NCI-H1048 (cell line): Measurements from ENCODE around the gene RINT1.
"Not testable (repeated sequence)": the region's sequence is repeated elsewhere in the genome, so short reads cannot be mapped to it uniquely, and the experiment has no call there.

Source experiments
- DNase-seq: peaks from one replicate; lab custom pipeline; 2025; lab: John Stamatoyannopoulos, UW

RINT1 gene

GRCh38 chr7:105531792-105532671, at the start of gene RINT1:
Gene RINT1, plus strand, starts transcription at chr7:105532201. Its CDS starts 115 bp downstream, at chr7:105532316.
- peak; percentile 82 for DNase-seq

GRCh38 chr7:105487579-105488571, 44.1 kb upstream of the RINT1 start:
- no peak for DNase-seq

DNA sequence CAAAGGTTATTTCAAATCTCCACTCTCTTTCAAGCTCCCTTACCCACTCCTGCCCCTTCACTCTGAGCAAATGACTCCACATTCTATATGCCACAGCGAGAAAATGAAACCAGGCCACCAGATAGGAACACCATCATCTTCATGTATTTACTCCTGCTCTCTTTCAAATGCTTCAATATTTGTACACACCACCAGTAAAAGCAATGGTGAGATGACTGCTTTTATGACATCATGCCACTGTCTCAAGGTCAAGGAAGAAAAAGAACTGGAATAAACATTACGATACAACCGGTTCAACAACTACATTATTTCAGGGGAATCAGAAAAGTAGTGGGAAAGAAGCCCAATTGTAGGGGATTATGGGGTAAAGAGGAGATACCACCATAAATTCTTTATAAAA, 42.6 kb upstream of the RINT1 start:
- DNase-seq, result no peak

GRCh38 chr7:105493196-105493922, 38.6 kb upstream of the RINT1 start:
- no peak for DNase-seq

GRCh38 chr7:105493923-105494315, 38.1 kb upstream of the RINT1 start:
- DNase-seq, result no peak

DNA sequence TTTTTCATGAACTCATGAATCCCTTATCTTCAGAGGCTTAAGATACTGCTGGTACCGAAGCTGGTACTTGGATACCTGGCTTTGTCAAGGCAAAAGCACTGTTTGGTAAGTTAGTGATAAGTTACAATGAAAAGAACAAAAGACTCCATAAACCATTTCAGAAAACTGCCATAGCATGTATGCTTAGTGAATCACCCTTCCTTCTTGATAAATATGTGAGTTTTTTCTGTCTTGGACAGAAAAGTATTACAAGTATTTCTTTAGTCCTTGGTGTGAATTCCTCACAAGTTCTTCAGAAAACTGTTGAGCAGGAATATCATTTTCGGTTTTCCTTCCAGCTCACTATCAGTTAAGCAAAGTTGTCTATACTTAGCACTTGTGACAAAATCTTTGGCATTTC, 35.5 kb upstream of the RINT1 start:
- no peak for DNase-seq

DNA sequence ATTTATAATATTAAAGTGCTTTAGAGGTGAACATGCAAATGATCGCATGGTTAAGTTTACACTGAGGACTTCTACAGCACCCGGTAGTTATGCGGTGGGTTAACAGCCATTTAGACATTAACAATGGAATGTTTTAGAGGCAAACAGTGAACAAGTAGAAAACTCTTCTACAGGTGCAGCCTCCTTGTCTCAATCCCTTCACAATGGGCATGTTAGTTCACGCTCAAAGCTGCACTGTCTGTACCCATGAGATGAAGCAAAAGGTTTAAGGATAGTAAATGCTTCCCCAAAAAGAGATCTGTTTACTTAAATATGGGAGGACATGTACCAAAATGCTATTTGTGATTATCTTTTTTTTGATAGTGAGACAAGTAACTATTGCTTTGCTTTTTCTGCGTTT, 35.0 kb upstream of the RINT1 start:
- DNase-seq, result no peak

DNA sequence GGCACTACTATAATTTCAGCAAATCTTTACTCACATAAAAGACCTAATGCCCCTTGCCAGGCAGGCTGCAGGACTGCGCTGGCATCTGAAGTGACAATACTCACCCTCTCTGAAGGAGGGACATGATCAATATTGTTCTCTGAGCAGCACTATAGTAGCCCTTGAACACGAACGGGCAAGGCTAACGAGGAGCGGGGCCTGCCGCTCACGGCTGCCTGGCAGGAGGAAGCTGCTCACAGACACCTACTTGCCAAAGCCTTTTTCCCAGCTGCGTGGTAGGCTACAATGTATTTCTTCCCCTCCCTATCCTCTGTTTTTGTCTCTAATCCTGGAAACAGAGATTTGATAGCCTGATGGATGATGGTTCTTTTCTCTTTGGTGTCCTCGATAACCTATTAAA, 29.8 kb upstream of the RINT1 start:
- no peak for DNase-seq

- no peak for DNase-seq
Measured at GRCh38 chr7:105512415-105512814, 19.6 kb upstream of the RINT1 start.

DNA sequence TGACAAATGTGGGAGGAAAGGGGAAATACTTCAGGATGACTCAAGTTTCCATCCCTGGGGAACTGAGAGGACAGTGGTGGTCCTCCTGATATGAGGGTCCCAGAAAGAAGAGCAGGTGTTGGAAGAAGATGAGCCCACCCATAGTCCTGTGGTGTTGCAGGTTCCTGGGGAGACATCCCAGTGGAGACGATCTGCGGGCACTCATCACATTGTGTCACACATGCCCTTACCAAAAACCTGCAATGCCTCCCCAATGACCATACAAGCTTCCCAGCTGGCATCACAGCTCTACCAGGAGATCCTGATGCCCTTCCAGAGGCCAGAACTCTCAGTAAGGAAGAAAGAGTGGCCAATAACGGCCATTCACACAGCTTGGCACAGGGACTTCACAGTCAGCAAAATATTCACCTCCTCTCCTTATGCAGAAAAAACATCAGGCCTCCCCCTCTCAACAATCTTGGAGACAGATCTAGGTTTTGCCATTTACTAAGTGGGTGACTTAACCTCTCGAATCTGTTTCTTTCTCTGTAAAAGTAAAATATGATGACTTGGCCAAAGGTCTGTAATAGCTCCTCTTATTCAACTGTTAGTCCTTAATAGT, 19.0 kb upstream of the RINT1 start:
- no peak for DNase-seq

DNA sequence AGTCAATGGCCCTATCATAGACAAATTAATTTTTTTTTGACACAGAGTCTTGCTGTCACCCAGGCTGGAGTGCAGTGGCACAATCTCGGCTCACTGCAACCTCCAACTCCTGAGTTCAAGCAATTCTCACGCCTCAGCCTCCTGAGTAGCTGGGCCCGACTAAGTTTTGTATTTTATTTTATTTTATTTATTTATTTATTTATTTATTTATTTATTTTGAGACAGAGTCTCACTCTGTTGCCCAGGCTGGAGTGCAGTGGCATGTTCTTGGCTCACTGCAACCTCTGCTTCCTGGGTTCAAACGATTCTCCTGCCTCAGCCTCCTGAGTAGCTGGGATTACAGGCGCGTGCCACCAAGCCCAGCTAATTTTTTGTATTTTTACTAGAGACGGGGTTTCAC, 16.4 kb upstream of the RINT1 start:
- not testable (repeated sequence) for DNase-seq

DNA sequence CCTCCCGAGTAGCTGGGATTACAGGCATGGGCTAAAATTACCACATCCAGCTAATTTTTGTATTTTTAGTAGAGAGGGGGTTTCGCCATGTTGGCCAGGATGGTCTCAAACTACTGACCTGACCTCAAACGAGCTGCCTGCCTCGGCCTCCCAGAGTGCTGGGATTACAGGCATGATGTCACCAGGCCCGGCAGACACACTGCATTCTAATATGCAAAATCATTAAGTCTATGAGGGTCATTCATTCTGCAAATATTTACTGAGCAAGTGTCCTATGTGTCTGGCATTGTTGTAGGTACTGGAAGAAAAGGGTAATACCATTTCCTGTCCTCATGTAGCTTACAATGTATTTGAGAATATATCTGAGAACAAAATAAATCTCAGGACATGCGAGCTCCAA, 12.6 kb upstream of the RINT1 start:
- no peak for DNase-seq

DNA sequence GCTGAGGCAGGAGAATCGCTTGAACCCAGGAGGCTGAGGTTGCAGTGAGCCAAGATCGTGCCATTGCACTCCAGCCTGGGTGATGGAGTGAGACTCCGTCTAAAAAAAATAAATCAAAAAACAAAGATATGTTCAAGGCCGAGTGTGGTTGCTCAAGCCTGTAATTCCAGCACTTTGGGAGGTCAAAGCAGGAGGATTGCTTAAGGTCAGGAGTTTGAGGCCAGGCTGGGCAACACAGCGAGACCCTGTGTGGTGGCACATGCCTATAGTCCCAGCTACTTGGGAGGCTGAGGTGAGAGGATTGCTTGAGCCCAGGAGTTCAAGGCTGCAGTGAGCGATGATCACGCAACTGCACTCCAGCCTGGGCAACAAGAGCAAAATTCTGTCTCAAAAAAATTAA, 11.4 kb upstream of the RINT1 start:
- not testable (repeated sequence) for DNase-seq

DNA sequence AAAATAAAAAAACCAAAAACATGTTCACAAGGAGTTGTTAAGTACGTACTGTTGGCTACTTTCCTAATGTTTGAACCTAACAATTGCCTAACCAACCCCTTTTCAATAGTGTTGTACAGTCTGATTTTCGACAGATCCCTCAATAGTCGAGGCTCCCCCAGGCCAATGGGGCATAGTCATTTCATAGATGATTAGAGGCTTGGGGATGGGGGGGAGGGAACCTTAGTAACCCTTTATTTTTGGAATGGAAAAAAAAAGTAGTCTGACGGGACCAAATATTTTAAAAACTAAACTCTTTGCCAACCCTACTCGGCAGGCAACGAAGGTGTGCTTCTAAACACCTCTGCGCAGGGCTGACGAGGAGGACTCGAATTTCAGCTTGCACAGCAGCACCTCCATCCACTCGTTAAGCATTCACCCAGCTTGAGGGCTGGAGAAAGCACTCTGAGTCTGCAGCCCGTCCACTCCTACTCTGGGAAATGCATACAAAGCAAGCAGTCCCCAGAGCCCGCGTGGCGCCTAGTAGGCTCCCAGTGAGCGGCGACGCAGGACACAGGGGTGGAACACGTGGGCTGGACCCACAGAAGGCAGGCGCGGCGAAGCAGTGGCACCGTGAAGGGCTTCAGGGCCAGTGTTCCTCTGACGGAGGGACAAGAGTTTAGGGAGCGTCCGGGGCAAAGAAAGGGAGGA, 10.8 kb upstream of the RINT1 start:
- DNase-seq, result no peak

- peak; percentile 72 for DNase-seq
Measured at GRCh38 chr7:105521717-105522463, 10.1 kb upstream of the RINT1 start, which contains the start of gene PUS7. Gene PUS7, minus strand, starts transcription at chr7:105522271. Its CDS starts 13,759 bp downstream, at chr7:105508512.

DNA sequence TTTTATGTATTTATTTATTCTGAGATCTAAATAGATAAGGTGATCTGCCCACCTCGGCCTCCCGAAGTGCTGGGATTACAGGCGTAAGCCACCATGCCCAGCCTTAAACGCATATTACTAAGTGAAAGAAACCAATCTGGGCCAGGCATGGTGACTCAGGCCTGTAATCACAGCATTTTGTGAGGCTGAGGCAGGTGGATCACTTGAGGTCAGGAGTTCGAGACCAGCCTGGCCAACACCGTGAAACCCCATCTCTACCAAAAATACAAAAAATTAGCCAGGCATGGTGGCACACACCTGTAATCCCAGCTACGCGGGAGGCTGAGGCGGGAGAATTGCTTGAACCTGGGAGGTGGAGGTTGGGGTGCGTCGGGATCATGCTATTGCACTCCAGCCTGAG, 7.6 kb upstream of the RINT1 start:
- not testable (repeated sequence) for DNase-seq

DNA sequence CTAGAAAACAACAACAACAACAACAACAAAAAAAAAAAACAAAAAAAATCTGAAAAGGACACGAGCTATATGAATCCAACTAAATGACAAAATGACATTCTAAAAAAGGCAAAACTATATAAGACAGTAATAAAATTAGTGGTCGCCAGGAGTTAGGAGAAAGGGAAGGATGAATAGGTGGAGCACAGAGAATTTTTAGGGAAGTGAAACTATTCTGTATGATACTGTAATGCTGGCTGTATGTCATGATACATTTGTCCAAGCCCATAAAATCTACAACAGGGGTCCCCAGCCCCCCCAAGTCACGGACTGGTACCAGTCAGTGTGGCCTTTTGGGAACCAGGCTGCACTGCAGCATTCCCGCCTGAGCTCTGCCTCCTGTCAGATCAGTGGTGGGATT, 7.2 kb upstream of the RINT1 start:
- no peak for DNase-seq

DNA sequence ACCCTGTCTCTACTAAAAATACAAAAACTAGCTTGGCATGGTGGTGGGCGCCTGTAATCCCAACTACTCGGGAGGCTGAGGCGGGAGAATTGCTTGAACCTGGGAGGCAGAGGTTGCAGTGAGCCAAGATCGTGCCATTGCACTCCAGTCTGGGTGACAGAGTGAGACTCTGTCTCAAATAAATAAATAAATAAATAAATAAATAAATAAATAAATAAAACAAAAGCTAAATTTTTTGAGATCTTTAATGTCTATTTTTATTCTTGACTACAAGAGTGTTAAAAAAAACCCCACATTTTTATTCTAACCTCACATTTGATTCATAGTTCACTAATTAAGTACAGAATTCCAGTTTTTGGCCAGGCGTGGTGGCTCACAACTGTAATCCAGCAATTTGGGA, 4.3 kb upstream of the RINT1 start:
- DNase-seq, result not testable (repeated sequence)

DNA sequence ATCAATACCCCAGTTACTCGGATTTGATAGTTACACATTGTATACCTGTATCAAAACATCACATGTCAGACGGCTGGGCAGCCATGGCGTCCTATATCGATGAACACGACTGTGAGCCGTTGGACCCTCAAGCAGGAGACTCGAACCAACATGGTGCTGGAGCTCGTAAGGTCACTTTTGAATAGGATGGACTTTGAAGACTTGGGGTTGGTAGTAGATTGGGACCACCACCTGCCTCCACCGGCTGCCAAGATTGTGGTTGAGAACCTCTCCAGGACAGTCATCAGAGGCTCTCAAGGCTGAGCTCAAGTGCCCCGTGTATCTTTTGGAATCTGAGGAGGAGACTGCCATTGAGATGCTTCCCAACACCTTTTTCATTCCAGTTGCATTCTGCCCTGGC, 1.9 kb upstream of the RINT1 start:
- DNase-seq, result no peak

DNA sequence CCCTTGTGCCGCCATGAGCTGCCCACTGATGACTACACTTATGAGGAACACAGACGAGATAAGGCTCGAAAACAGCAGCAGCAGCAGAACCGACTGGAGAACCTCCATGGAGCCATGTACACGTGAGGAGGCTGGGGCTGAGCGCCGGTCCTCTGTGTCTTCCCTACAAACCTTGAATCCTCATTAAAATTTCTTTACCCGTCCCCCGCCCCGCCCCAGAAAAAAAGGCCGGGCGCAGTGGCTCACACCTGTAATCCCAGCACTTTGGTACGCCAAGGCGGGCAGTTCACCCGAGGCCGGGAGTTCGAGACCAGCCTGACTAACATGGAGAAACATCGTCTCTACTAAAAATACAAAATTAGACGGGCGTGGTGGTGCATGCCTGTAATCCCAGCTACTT, 1.5 kb upstream of the RINT1 start:
- no peak for DNase-seq
